PC-9 (cell line): ENCODE results near the gene IFNB1. TPM values are rescaled to one million over a fixed set of nuclear protein-coding genes. Genes with fewer than 3 reads are reported as not detected.

Experiments used
- Bru-seq: library from RNA; stranded (reverse); fragments of 400-500 nt; gene quantifications from one replicate; lab custom pipeline; 2021; lab: Mats Ljungman, UMichigan
- BruChase-seq, 2 experiments: library from RNA; stranded (reverse); fragments of 400-500 nt; gene quantifications; one replicate each; lab custom pipeline; 2021; lab: Mats Ljungman, UMichigan
- BruUV-seq: library from RNA; stranded (reverse); fragments of 400-500 nt; replicated peaks from 2 replicates; lab custom pipeline; 2021; lab: Mats Ljungman, UMichigan
- CTCF ChIA-PET: fragments of 300-600 bp; sonication (Branson Sonifier 250); formaldehyde crosslinking; loops from one replicate; lab custom pipeline; 2022; ENCODE audit warnings: antibody characterized with exemption; lab: Charles Lee
- POLR2A ChIA-PET: fragments of 300-600 bp; sonication (Branson Sonifier 250); formaldehyde crosslinking; loops from one replicate; lab custom pipeline; 2022; ENCODE audit warnings: antibody characterized with exemption; ENCODE audit not compliant: unreplicated experiment; lab: Charles Lee
- DNase-seq, 2 experiments: peaks; one replicate each; pipeline versions ENCODE4 v3.0.0 to v3.0.0-alpha.2; 2015 to 2022; ENCODE audit warnings: mixed read lengths in 1 of 2
- H2AFZ ChIP-seq: fragments of 200-600 bp; sonication (generic); 2 replicates; pipeline ENCODE4 v1.8.1; 2017; ENCODE audit warnings: antibody characterized with exemption
- H3F3A ChIP-seq: fragments of 200-600 bp; sonication (generic); 2 replicates; pipeline ENCODE4 v1.8.1; 2017; ENCODE audit warnings: antibody characterized with exemption, mild to moderate bottlenecking, low read depth; ENCODE audit not compliant: insufficient read depth
- H3K27ac ChIP-seq: fragments of 200-600 bp; sonication (generic); 2 replicates; pipeline ENCODE4 v1.6.1; 2016; ENCODE audit warnings: mixed run types
- H3K27me3 ChIP-seq: fragments of 200-600 bp; sonication (generic); 2 replicates; pipeline ENCODE4 v1.6.1; 2016; ENCODE audit warnings: low read depth, mixed run types; ENCODE audit not compliant: insufficient read depth
- H3K36me3 ChIP-seq: fragments of 200-600 bp; sonication (generic); 2 replicates; pipeline ENCODE4 v1.6.1; 2016; ENCODE audit warnings: low read depth, mixed run types
- H3K4me1 ChIP-seq: fragments of 200-600 bp; sonication (generic); replicated peaks from 2 replicates; pipeline ENCODE4 v1.6.1; 2016; ENCODE audit warnings: mixed run types; ENCODE audit not compliant: insufficient read depth
- H3K4me2 ChIP-seq: fragments of 200-600 bp; sonication (generic); 2 replicates; pipeline ENCODE4 v1.6.1; 2017; ENCODE audit warnings: mixed run types
- H3K4me3 ChIP-seq: fragments of 200-600 bp; sonication (generic); 2 replicates; pipeline ENCODE4 v1.6.1; 2016; ENCODE audit warnings: mixed run types
- H3K79me2 ChIP-seq: fragments of 200-600 bp; sonication (generic); 2 replicates; pipeline ENCODE4 v1.6.1; 2017; ENCODE audit warnings: low read depth, mixed run types
- H3K9me2 ChIP-seq: fragments of 200-600 bp; sonication (generic); 2 replicates; pipeline ENCODE4 v1.8.1; 2017; ENCODE audit warnings: mild to moderate bottlenecking; ENCODE audit not compliant: insufficient read depth
- H3K9me3 ChIP-seq: fragments of 200-600 bp; sonication (generic); 2 replicates; pipeline ENCODE4 v1.8.1; 2016; ENCODE audit warnings: low read depth; ENCODE audit not compliant: insufficient read depth
- H4K20me1 ChIP-seq: fragments of 200-600 bp; sonication (generic); 2 replicates; pipeline ENCODE4 v1.8.1; 2017; ENCODE audit not compliant: insufficient read depth
- EZH2 ChIP-seq: fragments of 200-600 bp; sonication (generic); IDR thresholded peaks from 2 replicates; pipeline ENCODE4 v1.8.0; 2017; ENCODE audit warnings: antibody characterized with exemption, low read depth
- intact Hi-C: fragments of 100-400 bp; cut with micrococcal nuclease; formaldehyde crosslinking; loops from one replicate; pipeline ENCODE4 v1.10.0; 2022; ENCODE audit not compliant: unreplicated experiment
- long read RNA-seq: library from polyadenylated mRNA; stranded (forward); transcript quantifications from one replicate; pipeline ENCODE4 v2.0.0, GENCODE V29; 2022
- total RNA-seq: library from RNA; stranded (reverse); gene quantifications from 2 replicates; pipeline ENCODE4 v1.2.3, GENCODE V29; 2021
- TF ChIP-seq, protein P1 (sequence below): fragments of 200-600 bp; sonication (generic); conservative IDR thresholded peaks from 2 replicates; pipeline ENCODE4 v1.6.1; 2017; ENCODE audit warnings: mixed run types, antibody characterized with exemption, mild to moderate bottlenecking, moderate library complexity

IFNB1 gene
- not detected in 2 replicates for total RNA-seq
- Bru-seq, nascent RNA, result not detected
- not detected for BruChase-seq, experiment 1, labeled RNA remaining after a 2-hour chase
- BruChase-seq, experiment 2, labeled RNA remaining after a 6-hour chase, result not detected
- long read RNA-seq, result 0 reads

DNA sequence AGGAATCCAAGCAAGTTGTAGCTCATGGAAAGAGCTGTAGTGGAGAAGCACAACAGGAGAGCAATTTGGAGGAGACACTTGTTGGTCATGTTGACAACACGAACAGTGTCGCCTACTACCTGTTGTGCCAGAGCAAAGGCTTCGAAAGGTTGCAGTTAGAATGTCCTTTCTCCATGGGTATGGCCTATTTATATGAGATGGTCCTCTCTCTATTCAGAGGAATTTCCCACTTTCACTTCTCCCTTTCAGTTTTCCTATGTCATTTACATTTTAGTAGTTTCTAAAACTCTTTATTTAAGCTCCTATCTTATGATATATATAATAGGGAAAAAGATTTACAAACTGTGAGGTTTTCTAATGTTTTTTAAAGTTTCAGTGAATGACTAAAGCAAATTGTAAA lies at the start of gene IFNB1:
Gene IFNB1 (minus strand): TSS at position 162 of the 400 bp plus-strand sequence. CDS start 73 bp downstream, at position 89.
- CTCF ChIA-PET, result no interaction called here
- H2AFZ ChIP-seq, result no peak within 1 kb of the TSS
- no peaks in the 10 kb centered on the region for H3F3A ChIP-seq
- H3K4me3 ChIP-seq, result no peak within 1 kb of the TSS
- H3K4me1 ChIP-seq, result no peaks in the 10 kb centered on the region
- H3K4me2 ChIP-seq, result no peak within 1 kb of the TSS
- TF ChIP-seq, protein P1, sequence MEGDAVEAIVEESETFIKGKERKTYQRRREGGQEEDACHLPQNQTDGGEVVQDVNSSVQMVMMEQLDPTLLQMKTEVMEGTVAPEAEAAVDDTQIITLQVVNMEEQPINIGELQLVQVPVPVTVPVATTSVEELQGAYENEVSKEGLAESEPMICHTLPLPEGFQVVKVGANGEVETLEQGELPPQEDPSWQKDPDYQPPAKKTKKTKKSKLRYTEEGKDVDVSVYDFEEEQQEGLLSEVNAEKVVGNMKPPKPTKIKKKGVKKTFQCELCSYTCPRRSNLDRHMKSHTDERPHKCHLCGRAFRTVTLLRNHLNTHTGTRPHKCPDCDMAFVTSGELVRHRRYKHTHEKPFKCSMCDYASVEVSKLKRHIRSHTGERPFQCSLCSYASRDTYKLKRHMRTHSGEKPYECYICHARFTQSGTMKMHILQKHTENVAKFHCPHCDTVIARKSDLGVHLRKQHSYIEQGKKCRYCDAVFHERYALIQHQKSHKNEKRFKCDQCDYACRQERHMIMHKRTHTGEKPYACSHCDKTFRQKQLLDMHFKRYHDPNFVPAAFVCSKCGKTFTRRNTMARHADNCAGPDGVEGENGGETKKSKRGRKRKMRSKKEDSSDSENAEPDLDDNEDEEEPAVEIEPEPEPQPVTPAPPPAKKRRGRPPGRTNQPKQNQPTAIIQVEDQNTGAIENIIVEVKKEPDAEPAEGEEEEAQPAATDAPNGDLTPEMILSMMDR, result no peak
- no peak for TF ChIP-seq EZH2
- H3K36me3 ChIP-seq, result no peaks in the 10 kb centered on the region
- H3K79me2 ChIP-seq, result no peaks in the 10 kb centered on the region
- no peaks in the 10 kb centered on the region for H4K20me1 ChIP-seq
- H3K27ac ChIP-seq, result no peak within 1 kb of the TSS
- H3K27me3 ChIP-seq, result no peaks in the 10 kb centered on the region
- DNase-seq, result no peak
- POLR2A ChIA-PET, result no interaction called here
- intact Hi-C loops, result no loop called here
- H3K9me3 ChIP-seq, result no peaks in the 10 kb centered on the region
- no peaks in the 10 kb centered on the region for H3K9me2 ChIP-seq
- no TSS peak for BruUV-seq

DNA sequence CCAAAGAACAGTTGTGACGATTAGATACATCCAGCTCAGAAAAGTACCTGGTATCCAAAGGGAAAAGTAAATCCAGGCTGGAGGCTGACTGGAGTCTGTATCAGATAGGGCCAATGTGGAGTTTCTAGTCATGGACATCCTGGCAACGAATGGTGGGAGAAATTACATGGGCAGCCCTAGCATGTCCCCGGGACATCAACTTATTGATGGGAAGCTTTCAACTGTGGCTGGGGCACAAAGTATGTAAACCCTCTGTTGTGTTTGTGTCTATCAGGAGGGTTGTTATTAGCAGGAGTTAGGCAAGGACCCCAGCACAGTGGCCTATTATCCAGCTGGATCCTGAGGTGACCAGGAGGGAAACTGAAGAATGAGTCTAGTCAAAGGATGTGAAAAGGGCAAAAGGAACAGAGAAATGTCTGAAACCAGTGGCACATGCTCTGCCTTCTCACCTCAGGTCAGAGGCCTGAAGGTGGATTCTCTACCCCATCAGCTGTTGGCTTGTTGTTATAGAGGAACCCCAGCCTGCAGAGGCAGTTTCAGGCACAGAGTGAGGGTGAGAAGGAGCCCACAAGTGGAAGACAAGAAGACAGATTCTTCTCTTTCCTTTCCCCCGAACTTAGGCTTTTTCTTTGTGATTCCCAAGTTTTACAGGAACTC lies 44.0 kb upstream of the IFNB1 start:
- no peaks in the 10 kb centered on the region for H3K9me2 ChIP-seq
- ChIA-PET CTCF (no interaction called here), POLR2A (no interaction called here)
- H3K79me2 ChIP-seq, result no peaks in the 10 kb centered on the region
- no peak overlapping the region for H3K4me3 ChIP-seq
- H2AFZ ChIP-seq, result no peak overlapping the region
- no peaks in the 10 kb centered on the region for H3K4me1 ChIP-seq
- no peaks in the 10 kb centered on the region for H3K27me3 ChIP-seq
- H3F3A ChIP-seq, result no peaks in the 10 kb centered on the region
- H3K27ac ChIP-seq, result no peak overlapping the region
- H3K36me3 ChIP-seq, result no peaks in the 10 kb centered on the region
- H3K9me3 ChIP-seq, result no peaks in the 10 kb centered on the region
- H4K20me1 ChIP-seq, result no peaks in the 10 kb centered on the region
- BruUV-seq, result no TSS peak
- no peak for DNase-seq
- no peak overlapping the region for H3K4me2 ChIP-seq
- TF ChIP-seq, protein P1, result no peak
- no peak for TF ChIP-seq EZH2
- intact Hi-C loops, result no loop called here

DNA sequence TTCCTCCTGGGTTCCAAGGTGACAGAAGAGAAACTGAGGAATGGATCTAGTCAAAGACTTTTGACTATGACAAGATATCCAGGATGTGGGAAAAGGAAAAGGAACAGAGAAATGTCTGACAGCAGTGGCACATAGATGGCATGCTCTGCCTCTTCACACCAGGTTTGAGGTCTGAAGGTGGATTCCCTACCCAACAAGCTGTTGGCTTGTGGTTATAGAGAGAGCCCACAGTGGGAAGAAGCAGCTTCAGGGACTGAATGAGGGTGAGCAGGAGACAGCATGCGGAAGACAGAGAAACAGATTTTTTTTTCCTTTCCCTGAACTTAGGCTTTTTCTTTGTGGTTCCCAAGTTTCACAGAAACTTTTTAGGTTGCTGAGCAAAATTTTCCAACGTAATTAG lies 43.3 kb upstream of the IFNB1 start:
- DNase-seq, result no peak
- TF ChIP-seq, protein P1, result no peak
- no peak for TF ChIP-seq EZH2
- no peaks in the 10 kb centered on the region for H3K27me3 ChIP-seq
- no peaks in the 10 kb centered on the region for H3K9me3 ChIP-seq
- H3F3A ChIP-seq, result no peaks in the 10 kb centered on the region
- no peaks in the 10 kb centered on the region for H4K20me1 ChIP-seq
- H3K79me2 ChIP-seq, result no peaks in the 10 kb centered on the region
- BruUV-seq, result no TSS peak
- no peak overlapping the region for H3K4me3 ChIP-seq
- H3K9me2 ChIP-seq, result no peaks in the 10 kb centered on the region
- ChIA-PET CTCF (no interaction called here), POLR2A (no interaction called here)
- no peaks in the 10 kb centered on the region for H3K4me1 ChIP-seq
- no peak overlapping the region for H2AFZ ChIP-seq
- intact Hi-C loops, result no loop called here
- H3K36me3 ChIP-seq, result no peaks in the 10 kb centered on the region
- no peak overlapping the region for H3K4me2 ChIP-seq
- no peak overlapping the region for H3K27ac ChIP-seq
